ENCODE measurements around the gene ELAVL3.
"Not testable (repeated sequence)": the region's sequence is repeated elsewhere in the genome, so short reads cannot be mapped to it uniquely, and the experiment has no call there.

Gene ELAVL3

DNA sequence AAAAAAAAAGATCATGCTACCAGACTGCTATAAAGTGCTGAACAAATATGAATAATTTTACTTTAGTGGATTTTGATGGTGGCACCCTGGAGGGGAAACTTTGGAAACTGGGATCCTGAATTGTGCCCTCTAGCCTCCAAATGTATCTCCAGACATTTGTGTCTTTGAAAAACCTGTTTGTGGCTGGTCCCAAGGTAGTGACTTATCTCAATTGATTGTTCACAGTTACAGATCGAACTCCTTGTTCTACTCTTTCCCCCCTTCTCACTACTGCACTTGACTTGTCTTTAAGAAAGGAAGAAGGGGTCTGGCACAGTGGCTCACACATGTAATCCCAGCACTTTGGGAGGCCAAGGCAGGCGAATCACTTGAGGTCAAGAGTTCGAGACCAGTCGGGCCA is 72.3 kb downstream of the ELAVL3 start:
- Histone ChIP-seq H3K4me1 (ENCODE audit: insufficient read depth, low read length) (no peaks in the 10 kb centered on the region), H3K4me3 (ENCODE audit: low read depth in 1 of 2, low read length in 2 of 2) (no peak overlapping the region), H3K9ac (ENCODE audit: low read depth, low read length) (no peak overlapping the region), H3K27ac (ENCODE audit: low read length) (no peak overlapping the region), H3K36me3 (ENCODE audit: insufficient read depth, low read length) (no peaks in the 10 kb centered on the region), H3K79me2 (ENCODE audit: insufficient read depth, low read length) (no peaks in the 10 kb centered on the region), H3K9me3 (ENCODE audit: insufficient read depth, low read length, severe bottlenecking) (no peaks in the 10 kb centered on the region), H3K4me2 (ENCODE audit: insufficient read depth, low read length) (no peak overlapping the region), H4K20me1 (ENCODE audit: insufficient read depth, low read length) (no peaks in the 10 kb centered on the region), H2AFZ (ENCODE audit: low read depth, low read length) (no peak overlapping the region), H3K27me3 (ENCODE audit: insufficient read depth, low read length, poor library complexity) (no peaks in the 10 kb centered on the region)
- ATAC-seq (ENCODE audit: insufficient read depth, low read depth) (no peak), DNase-seq (no peak)
- TF ChIP-seq, protein P1, sequence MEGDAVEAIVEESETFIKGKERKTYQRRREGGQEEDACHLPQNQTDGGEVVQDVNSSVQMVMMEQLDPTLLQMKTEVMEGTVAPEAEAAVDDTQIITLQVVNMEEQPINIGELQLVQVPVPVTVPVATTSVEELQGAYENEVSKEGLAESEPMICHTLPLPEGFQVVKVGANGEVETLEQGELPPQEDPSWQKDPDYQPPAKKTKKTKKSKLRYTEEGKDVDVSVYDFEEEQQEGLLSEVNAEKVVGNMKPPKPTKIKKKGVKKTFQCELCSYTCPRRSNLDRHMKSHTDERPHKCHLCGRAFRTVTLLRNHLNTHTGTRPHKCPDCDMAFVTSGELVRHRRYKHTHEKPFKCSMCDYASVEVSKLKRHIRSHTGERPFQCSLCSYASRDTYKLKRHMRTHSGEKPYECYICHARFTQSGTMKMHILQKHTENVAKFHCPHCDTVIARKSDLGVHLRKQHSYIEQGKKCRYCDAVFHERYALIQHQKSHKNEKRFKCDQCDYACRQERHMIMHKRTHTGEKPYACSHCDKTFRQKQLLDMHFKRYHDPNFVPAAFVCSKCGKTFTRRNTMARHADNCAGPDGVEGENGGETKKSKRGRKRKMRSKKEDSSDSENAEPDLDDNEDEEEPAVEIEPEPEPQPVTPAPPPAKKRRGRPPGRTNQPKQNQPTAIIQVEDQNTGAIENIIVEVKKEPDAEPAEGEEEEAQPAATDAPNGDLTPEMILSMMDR (IDR thresholded peaks at IDR 0.05; ENCODE audit: borderline replicate concordance, extremely low read depth, low read length, poor library complexity, severe bottlenecking), result no peak
- no peak for TF ChIP-seq EZH2 (IDR thresholded peaks at IDR 0.05; ENCODE audit: borderline replicate concordance, low read depth, low read length, severe bottlenecking)

DNA sequence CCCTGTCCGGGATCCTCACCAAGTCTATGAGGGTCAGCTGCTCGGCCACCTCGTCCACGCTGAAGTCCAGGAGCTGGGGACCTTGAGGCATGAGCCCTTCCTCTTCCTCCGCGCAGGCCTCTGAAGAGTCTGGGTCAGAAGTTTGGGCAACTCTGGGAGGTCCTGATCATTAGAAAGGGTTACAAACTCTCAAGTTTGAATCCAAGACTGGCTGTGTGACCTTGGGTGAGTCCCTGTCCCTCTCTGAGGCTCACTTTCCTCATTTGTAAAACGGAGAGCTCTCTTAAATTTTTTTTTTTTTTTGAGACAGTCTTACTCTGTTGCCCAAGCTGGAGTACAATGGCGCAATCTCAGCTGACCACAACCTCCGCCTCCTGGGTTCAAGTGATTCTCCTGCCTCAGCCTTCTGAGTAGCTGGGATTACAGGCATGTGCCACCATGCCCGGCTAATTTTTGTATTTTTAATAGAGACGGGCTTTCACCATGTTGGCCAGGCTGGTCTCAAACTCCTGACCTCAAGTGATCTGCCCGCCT is 74.1 kb downstream of the ELAVL3 start:
- H2AFZ ChIP-seq (ENCODE audit: low read depth, low read length); ATAC-seq (ENCODE audit: insufficient read depth, low read depth); H3K4me2 ChIP-seq (ENCODE audit: insufficient read depth, low read length); H3K27me3 ChIP-seq (ENCODE audit: insufficient read depth, low read length, poor library complexity); H3K27ac ChIP-seq (ENCODE audit: low read length); DNase-seq; H3K9me3 ChIP-seq (ENCODE audit: insufficient read depth, low read length, severe bottlenecking); H3K9ac ChIP-seq (ENCODE audit: low read depth, low read length); H3K79me2 ChIP-seq (ENCODE audit: insufficient read depth, low read length); H4K20me1 ChIP-seq (ENCODE audit: insufficient read depth, low read length); H3K4me1 ChIP-seq (ENCODE audit: insufficient read depth, low read length); H3K4me3 ChIP-seq (ENCODE audit: low read depth in 1 of 2, low read length in 2 of 2); H3K36me3 ChIP-seq (ENCODE audit: insufficient read depth, low read length): not testable (repeated sequence)

DNA sequence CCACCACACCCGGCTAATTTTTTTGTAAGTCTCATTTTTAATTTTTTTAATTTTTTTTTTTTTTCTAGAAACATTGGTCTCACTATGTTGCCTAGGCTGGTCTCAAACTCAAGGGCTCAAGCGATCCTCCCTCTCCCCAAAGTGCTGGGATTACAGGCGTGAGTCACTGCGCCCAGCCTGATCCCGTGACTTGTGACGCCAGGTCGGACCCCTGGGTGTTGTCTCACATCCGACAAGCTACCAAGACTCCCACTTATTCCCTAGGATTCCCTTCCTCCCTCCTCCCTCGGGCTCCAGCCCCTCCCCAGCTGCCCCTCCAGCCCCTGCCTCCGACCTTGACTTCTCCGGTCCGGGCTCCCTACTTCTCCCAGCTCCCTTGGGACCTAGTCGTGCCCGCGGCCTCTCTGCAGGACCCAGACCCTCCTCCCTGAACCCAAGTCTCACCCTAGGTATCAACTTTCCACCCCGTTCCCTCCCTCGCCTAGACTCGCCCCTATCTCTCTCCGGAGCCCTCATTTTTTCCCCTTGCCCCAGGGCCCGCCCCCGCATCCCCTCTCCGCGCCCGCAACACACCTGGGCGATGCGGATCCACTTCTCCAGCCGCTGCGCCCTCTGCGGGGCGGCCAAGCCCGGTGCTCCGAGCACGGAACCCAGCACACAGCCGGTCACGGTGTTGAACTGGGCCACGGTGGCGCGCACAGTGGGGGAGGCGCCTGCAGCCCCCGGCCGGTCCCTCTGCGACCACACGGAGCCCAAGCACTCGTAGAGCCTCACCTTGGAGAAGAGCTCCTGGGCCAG is 74.8 kb downstream of the ELAVL3 start:
- TF ChIP-seq, protein P1 (IDR thresholded peaks at IDR 0.05; ENCODE audit: borderline replicate concordance, extremely low read depth, low read length, poor library complexity, severe bottlenecking), result no peak
- TF ChIP-seq EZH2 (IDR thresholded peaks at IDR 0.05; ENCODE audit: borderline replicate concordance, low read depth, low read length, severe bottlenecking), result no peak
- H3K4me2 ChIP-seq (ENCODE audit: insufficient read depth, low read length), result no peak overlapping the region
- no peaks in the 10 kb centered on the region for H4K20me1 ChIP-seq (ENCODE audit: insufficient read depth, low read length)
- no peaks in the 10 kb centered on the region for H3K79me2 ChIP-seq (ENCODE audit: insufficient read depth, low read length)
- no peaks in the 10 kb centered on the region for H3K27me3 ChIP-seq (ENCODE audit: insufficient read depth, low read length, poor library complexity)
- DNase-seq (no peak), ATAC-seq (ENCODE audit: insufficient read depth, low read depth) (no peak)
- no peak overlapping the region for H3K9ac ChIP-seq (ENCODE audit: low read depth, low read length)
- H2AFZ ChIP-seq (ENCODE audit: low read depth, low read length), result no peak overlapping the region
- no peak overlapping the region for H3K4me3 ChIP-seq (ENCODE audit: low read depth in 1 of 2, low read length in 2 of 2)
- H3K27ac ChIP-seq (ENCODE audit: low read length), result no peak overlapping the region
- no peaks in the 10 kb centered on the region for H3K4me1 ChIP-seq (ENCODE audit: insufficient read depth, low read length)
- no peaks in the 10 kb centered on the region for H3K9me3 ChIP-seq (ENCODE audit: insufficient read depth, low read length, severe bottlenecking)
- no peaks in the 10 kb centered on the region for H3K36me3 ChIP-seq (ENCODE audit: insufficient read depth, low read length)

DNA sequence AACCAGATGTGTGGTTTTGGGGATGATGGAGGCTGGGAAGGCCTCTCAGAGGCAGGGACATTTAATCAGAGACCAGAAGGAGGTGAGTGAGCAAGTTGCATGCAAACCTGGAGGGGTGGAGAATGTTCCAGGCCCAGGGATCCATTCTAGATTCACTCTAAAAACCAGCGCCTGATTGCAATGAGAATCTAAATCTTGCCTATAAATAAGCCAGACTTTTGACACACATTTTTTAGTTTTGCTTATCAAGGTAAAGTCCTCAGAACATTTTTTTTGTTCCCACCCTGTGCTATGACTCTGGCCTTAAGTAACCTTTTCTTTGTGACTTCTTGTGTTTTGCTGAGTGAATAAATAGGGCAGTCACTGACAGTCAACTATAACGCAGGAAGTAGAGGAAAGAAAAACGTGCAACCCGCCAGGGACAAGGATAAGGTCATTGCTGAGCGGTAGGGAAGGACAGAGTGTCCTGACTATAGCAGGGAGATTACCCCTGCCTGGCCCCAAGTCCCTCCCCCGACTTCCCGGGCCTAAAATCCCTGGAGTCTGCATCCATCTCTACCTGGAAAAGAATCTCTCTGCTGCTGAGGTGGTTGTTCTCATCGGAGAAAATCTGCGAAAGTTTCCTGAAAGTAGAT is 76.1 kb downstream of the ELAVL3 start:
- Histone ChIP-seq H3K9ac (ENCODE audit: low read depth, low read length) (no peak overlapping the region), H4K20me1 (ENCODE audit: insufficient read depth, low read length) (no peaks in the 10 kb centered on the region), H3K79me2 (ENCODE audit: insufficient read depth, low read length) (no peaks in the 10 kb centered on the region), H3K27me3 (ENCODE audit: insufficient read depth, low read length, poor library complexity) (no peaks in the 10 kb centered on the region), H3K4me3 (ENCODE audit: low read depth in 1 of 2, low read length in 2 of 2) (no peak overlapping the region), H3K9me3 (ENCODE audit: insufficient read depth, low read length, severe bottlenecking) (no peaks in the 10 kb centered on the region), H3K4me2 (ENCODE audit: insufficient read depth, low read length) (no peak overlapping the region), H3K4me1 (ENCODE audit: insufficient read depth, low read length) (no peaks in the 10 kb centered on the region), H2AFZ (ENCODE audit: low read depth, low read length) (peak overlapping the region; percentile 45; the same call in 1 of the 2 replicates), H3K27ac (ENCODE audit: low read length) (no peak overlapping the region), H3K36me3 (ENCODE audit: insufficient read depth, low read length) (no peaks in the 10 kb centered on the region)
- no peak for TF ChIP-seq EZH2 (IDR thresholded peaks at IDR 0.05; ENCODE audit: borderline replicate concordance, low read depth, low read length, severe bottlenecking)
- TF ChIP-seq, protein P1 (IDR thresholded peaks at IDR 0.05; ENCODE audit: borderline replicate concordance, extremely low read depth, low read length, poor library complexity, severe bottlenecking), result no peak
- no peak for DNase-seq
- ATAC-seq (ENCODE audit: insufficient read depth, low read depth), result no peak
